ENCODE measurements around the gene BCL2L15. TPM values are rescaled to one million over a fixed set of nuclear protein-coding genes. Genes with fewer than 3 reads are reported as not detected.

Gene BCL2L15
- total RNA-seq, 1 experiment from 2014 or later: 0.10 TPM

- no peak overlapping the region for H3K27ac ChIP-seq (ENCODE audit: low read length)
- intact Hi-C loops (cut with micrococcal nuclease; ENCODE audit: unreplicated experiment): no loop called here
- ChIA-PET CTCF (no interaction called here), POLR2A (no interaction called here)
- DNase-seq (ENCODE audit: low read depth, low spot score) (no peak), ATAC-seq (no peak)
- TF ChIP-seq, protein P1, sequence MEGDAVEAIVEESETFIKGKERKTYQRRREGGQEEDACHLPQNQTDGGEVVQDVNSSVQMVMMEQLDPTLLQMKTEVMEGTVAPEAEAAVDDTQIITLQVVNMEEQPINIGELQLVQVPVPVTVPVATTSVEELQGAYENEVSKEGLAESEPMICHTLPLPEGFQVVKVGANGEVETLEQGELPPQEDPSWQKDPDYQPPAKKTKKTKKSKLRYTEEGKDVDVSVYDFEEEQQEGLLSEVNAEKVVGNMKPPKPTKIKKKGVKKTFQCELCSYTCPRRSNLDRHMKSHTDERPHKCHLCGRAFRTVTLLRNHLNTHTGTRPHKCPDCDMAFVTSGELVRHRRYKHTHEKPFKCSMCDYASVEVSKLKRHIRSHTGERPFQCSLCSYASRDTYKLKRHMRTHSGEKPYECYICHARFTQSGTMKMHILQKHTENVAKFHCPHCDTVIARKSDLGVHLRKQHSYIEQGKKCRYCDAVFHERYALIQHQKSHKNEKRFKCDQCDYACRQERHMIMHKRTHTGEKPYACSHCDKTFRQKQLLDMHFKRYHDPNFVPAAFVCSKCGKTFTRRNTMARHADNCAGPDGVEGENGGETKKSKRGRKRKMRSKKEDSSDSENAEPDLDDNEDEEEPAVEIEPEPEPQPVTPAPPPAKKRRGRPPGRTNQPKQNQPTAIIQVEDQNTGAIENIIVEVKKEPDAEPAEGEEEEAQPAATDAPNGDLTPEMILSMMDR (IDR thresholded peaks at IDR 0.05): no peak
- TF ChIP-seq TCF7L2 (IDR thresholded peaks at IDR 0.05; ENCODE audit: low read depth, low read length): no peak
- TF ChIP-seq, protein P2, sequence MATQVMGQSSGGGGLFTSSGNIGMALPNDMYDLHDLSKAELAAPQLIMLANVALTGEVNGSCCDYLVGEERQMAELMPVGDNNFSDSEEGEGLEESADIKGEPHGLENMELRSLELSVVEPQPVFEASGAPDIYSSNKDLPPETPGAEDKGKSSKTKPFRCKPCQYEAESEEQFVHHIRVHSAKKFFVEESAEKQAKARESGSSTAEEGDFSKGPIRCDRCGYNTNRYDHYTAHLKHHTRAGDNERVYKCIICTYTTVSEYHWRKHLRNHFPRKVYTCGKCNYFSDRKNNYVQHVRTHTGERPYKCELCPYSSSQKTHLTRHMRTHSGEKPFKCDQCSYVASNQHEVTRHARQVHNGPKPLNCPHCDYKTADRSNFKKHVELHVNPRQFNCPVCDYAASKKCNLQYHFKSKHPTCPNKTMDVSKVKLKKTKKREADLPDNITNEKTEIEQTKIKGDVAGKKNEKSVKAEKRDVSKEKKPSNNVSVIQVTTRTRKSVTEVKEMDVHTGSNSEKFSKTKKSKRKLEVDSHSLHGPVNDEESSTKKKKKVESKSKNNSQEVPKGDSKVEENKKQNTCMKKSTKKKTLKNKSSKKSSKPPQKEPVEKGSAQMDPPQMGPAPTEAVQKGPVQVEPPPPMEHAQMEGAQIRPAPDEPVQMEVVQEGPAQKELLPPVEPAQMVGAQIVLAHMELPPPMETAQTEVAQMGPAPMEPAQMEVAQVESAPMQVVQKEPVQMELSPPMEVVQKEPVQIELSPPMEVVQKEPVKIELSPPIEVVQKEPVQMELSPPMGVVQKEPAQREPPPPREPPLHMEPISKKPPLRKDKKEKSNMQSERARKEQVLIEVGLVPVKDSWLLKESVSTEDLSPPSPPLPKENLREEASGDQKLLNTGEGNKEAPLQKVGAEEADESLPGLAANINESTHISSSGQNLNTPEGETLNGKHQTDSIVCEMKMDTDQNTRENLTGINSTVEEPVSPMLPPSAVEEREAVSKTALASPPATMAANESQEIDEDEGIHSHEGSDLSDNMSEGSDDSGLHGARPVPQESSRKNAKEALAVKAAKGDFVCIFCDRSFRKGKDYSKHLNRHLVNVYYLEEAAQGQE (IDR thresholded peaks at IDR 0.05; ENCODE audit: insufficient read depth in 1 of 2, low read depth in 2 of 2, low read length in 1 of 2): no peak
- TF ChIP-seq SIN3A (IDR thresholded peaks at IDR 0.05; ENCODE audit: borderline replicate concordance, insufficient read depth, low read depth, low read length): no peak
- TF ChIP-seq POLR2AphosphoS5 (IDR thresholded peaks at IDR 0.05; ENCODE audit: low read depth, low read length): no peak
- no peaks in the 10 kb centered on the region for H3K27me3 ChIP-seq (ENCODE audit: control insufficient read depth, insufficient read depth, low read length)
- H3K36me3 ChIP-seq (ENCODE audit: control insufficient read depth, insufficient read depth, low read length): no peaks in the 10 kb centered on the region
- no peak overlapping the region for H3K4me3 ChIP-seq (ENCODE audit: low read depth in 2 of 2, low read length in 2 of 2)
- H3K9me3 ChIP-seq (ENCODE audit: control insufficient read depth, insufficient read depth, low read depth, low read length): no peaks in the 10 kb centered on the region
- no peaks in the 10 kb centered on the region for H3K4me1 ChIP-seq (ENCODE audit: control insufficient read depth, insufficient read depth, low read length)
- in situ Hi-C loops (cut with HindIII; ENCODE audit: low pct_unique_long_range_greater_than_20kb, low sequenced_read_pairs): no loop called here
- no TSS peak for BruUV-seq (replicated peaks)
Observed at GRCh38 chr1:113857776-113858175, 29.6 kb downstream of the BCL2L15 start.

GRCh38 chr1:113856401-113856790 lies 31.0 kb downstream of the BCL2L15 start:
- H3K27me3 ChIP-seq (ENCODE audit: control insufficient read depth, insufficient read depth, low read length): no peaks in the 10 kb centered on the region
- POLR2A ChIA-PET: no interaction called here
- BruUV-seq (replicated peaks): no TSS peak
- DNase-seq (ENCODE audit: low read depth, low spot score) (no peak), ATAC-seq (no peak)
- H3K36me3 ChIP-seq (ENCODE audit: control insufficient read depth, insufficient read depth, low read length): no peaks in the 10 kb centered on the region
- H3K27ac ChIP-seq (ENCODE audit: low read length): no peak overlapping the region
- no peak overlapping the region for H3K4me3 ChIP-seq (ENCODE audit: low read depth in 2 of 2, low read length in 2 of 2)
- CTCF ChIA-PET: no interaction called here
- in situ Hi-C loops (cut with HindIII; ENCODE audit: low pct_unique_long_range_greater_than_20kb, low sequenced_read_pairs) (no loop called here), intact Hi-C loops (cut with micrococcal nuclease; ENCODE audit: unreplicated experiment) (no loop called here)
- no peaks in the 10 kb centered on the region for H3K4me1 ChIP-seq (ENCODE audit: control insufficient read depth, insufficient read depth, low read length)
- no peaks in the 10 kb centered on the region for H3K9me3 ChIP-seq (ENCODE audit: control insufficient read depth, insufficient read depth, low read depth, low read length)
- TF ChIP-seq, protein P2 (IDR thresholded peaks at IDR 0.05; ENCODE audit: insufficient read depth in 1 of 2, low read depth in 2 of 2, low read length in 1 of 2): no peak
- TF ChIP-seq POLR2AphosphoS5 (IDR thresholded peaks at IDR 0.05; ENCODE audit: low read depth, low read length): no peak
- TF ChIP-seq, protein P1 (IDR thresholded peaks at IDR 0.05): no peak
- TF ChIP-seq SIN3A (IDR thresholded peaks at IDR 0.05; ENCODE audit: borderline replicate concordance, insufficient read depth, low read depth, low read length): no peak
- no peak for TF ChIP-seq TCF7L2 (IDR thresholded peaks at IDR 0.05; ENCODE audit: low read depth, low read length)

Measured in Panc1 (cell line).